Prostate gland (tissue), 2 donors: ENCODE measurements around the gene XRCC1.

Experiments
- POLR2A ChIP-seq: fragments of 450-650 bp; IDR thresholded peaks from one replicate; pipeline ENCODE4 v1.6.1; 2016; ENCODE audit warnings: antibody characterized with exemption, mild to moderate bottlenecking
- POLR2AphosphoS5 ChIP-seq: sonication (generic); formaldehyde crosslinking; IDR thresholded peaks from one replicate; pipeline ENCODE4 v1.6.1; 2017; ENCODE audit warnings: antibody characterized with exemption
- TF ChIP-seq, protein P1 (sequence below), 4 experiments: fragments of 200-600 bp in 2 of 4; fragments of 450-650 bp in 2 of 4; sonication (generic) in 2 of 4; IDR thresholded peaks; 1 replicate in 3 of 4; 2 replicates in 1 of 4; pipeline ENCODE4 v1.5.1; 2016 to 2019; ENCODE audit warnings: antibody characterized with exemption in 4 of 4, mild to moderate bottlenecking in 2 of 4, moderate library complexity in 2 of 4

GRCh38 chr19:43498233-43498842 lies 77.0 kb downstream of the XRCC1 start:
- TF ChIP-seq, protein P1, sequence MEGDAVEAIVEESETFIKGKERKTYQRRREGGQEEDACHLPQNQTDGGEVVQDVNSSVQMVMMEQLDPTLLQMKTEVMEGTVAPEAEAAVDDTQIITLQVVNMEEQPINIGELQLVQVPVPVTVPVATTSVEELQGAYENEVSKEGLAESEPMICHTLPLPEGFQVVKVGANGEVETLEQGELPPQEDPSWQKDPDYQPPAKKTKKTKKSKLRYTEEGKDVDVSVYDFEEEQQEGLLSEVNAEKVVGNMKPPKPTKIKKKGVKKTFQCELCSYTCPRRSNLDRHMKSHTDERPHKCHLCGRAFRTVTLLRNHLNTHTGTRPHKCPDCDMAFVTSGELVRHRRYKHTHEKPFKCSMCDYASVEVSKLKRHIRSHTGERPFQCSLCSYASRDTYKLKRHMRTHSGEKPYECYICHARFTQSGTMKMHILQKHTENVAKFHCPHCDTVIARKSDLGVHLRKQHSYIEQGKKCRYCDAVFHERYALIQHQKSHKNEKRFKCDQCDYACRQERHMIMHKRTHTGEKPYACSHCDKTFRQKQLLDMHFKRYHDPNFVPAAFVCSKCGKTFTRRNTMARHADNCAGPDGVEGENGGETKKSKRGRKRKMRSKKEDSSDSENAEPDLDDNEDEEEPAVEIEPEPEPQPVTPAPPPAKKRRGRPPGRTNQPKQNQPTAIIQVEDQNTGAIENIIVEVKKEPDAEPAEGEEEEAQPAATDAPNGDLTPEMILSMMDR (IDR thresholded peaks at IDR 0.05) = no peak
- no peak for TF ChIP-seq POLR2A
- no peak for TF ChIP-seq POLR2AphosphoS5
